Measurements from ENCODE around the gene GPR142.

Gene GPR142

DNA sequence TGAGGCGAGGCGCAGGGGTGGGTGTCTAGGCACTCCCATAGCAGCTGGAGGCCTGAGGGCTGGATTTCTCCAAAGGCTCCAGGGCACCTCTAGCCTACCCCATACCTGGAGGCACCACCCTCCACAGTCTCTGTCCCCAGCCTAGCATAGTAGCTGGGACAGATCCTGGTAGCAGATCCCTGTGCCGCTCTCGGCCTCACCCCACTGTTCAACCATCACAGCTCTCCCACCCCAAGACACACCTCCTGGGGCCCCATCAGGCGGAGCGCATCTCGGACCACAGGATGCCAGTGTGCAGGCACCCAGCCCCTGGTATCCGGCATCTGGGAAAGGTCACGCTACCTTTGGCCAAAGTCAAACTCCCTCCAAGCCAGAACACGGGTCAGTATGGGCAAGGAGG is 12.7 kb upstream of the GPR142 start:
- DNase-seq = no peak
- Mint-ChIP-seq H3K4me1 (ENCODE audit: low read depth) (peaks cover 8% of the 10 kb centered on the region), H3K27me3 (peaks cover 77% of the 10 kb centered on the region), H3K27ac (no peak overlapping the region), H3K9me3 (no peaks in the 10 kb centered on the region), H3K4me3 (no peak overlapping the region), H3K36me3 (ENCODE audit: low read depth) (no peaks in the 10 kb centered on the region)

DNA sequence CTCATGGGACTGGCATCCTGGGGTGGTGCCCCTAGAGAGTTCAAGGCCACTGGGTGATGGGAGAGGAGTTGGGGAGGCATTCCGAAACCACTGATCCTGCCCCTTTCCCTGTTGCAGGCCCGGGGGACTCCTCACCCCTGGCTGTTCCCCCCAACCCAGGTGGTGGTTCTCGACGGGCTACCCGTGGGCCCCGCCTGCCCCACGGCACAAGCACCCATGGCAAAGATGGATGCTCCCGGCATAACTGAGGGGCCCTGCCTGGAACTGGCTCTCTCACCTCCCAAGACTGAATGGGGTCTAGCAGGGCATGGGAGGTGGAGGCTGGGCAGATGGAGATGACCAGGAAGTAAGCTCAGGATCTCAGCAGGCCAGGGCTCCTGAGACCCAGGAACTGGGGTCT is 12.2 kb upstream of the GPR142 start:
- Mint-ChIP-seq H3K4me1 (ENCODE audit: low read depth) (peaks cover 8% of the 10 kb centered on the region), H3K27me3 (peaks cover 79% of the 10 kb centered on the region)

DNA sequence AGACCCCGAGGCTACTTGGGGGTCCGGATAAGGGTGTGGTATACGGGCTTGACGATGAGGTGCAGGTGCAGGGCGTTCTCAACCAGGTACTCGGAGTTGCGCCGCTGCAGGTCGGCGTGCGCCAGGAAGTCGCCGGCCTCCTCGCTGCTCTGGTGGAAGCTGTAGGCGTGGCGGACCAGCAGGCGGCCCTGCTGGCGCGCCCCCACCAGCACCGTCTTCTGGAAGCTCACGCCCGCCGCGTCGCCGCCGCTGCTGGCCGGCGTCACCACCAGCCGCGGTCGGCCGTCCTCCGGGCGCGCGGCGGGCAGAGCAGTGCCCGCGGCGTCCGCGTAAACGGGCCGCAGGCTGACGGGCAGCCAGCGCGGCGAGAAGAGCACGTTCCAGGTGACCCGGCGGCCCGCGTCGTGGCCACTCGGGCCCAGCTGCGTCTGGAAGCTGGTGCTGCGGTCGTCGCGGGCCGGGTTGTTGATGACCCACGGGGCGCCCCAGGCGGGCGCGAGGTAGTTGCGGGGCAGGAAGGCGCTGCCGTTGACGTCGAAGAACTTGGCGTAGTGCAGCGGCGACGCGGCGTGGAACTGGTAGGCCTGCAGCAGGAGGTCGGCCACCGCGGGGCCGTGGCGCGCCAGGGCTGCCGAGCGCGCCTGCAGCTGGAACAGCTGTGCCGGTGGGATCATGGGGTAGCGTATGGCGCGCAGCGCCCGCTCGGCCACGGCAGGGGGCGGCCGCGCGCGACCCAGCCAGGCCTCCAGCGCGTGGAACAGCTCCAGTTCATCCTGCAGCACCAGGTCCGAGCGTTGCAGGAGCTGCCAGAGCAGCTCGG is 10.4 kb upstream of the GPR142 start:
- Mint-ChIP-seq H3K27me3 (peaks cover 87% of the 10 kb centered on the region), H3K4me1 (ENCODE audit: low read depth) (peaks cover 7% of the 10 kb centered on the region), H3K36me3 (ENCODE audit: low read depth) (no peaks in the 10 kb centered on the region), H3K9me3 (no peaks in the 10 kb centered on the region), H3K27ac (no peak overlapping the region), H3K4me3 (no peak overlapping the region)
- DNase-seq = no peak

More for the DNA sequence above, 12.2 kb upstream of the GPR142 start:
- Mint-ChIP-seq H3K4me3 (no peak overlapping the region), H3K27ac (no peak overlapping the region), H3K9me3 (no peaks in the 10 kb centered on the region), H3K36me3 (ENCODE audit: low read depth) (no peaks in the 10 kb centered on the region)
- no peak for DNase-seq

DNA sequence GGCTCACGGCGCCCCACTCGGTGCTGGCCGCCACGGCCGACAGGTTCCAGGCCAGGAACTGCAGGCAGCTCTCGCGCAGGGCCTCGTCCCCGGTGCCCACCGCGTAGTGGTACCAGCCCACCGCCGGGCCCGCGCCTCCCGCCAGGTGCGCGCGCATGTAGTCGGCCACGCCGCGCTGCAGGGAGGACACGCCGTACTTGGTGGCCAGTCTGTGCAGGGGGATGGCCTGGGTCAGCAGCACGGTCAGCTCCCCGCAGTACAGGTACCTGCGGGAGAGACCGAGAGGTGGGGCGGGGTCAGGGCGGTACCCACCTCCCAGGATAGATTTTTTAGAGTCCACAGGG is 9.9 kb upstream of the GPR142 start:
- peaks cover 84% of the 10 kb centered on the region for H3K27me3 Mint-ChIP-seq
- no peaks in the 10 kb centered on the region for H3K36me3 Mint-ChIP-seq (ENCODE audit: low read depth)
- peaks cover 5% of the 10 kb centered on the region for H3K4me1 Mint-ChIP-seq (ENCODE audit: low read depth)
- no peak overlapping the region for H3K27ac Mint-ChIP-seq
- no peak overlapping the region for H3K4me3 Mint-ChIP-seq
- no peaks in the 10 kb centered on the region for H3K9me3 Mint-ChIP-seq
- no peak for DNase-seq

DNA sequence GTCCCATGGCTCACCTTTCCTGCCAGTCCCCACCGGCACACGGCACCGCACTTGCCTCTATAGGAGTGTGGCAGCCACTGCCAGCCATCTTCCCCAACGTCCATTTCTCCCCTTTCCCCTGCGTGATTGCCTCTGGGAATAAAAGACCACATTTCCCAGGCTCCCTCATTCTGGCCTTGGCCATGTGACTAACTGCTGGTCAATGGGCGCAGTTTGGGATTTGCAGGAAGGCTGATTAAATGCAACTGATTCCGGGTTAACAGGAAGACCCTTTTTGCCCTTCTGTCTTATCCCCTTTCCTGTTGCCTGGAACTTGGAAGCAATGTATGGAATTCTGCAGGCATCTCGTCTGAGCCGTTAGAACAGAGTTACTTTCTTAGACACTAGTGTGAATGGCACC is 8.6 kb upstream of the GPR142 start:
- H3K27ac Mint-ChIP-seq = no peak overlapping the region
- DNase-seq = no peak
- H3K4me3 Mint-ChIP-seq = no peak overlapping the region
- H3K27me3 Mint-ChIP-seq = peaks cover 75% of the 10 kb centered on the region
- H3K36me3 Mint-ChIP-seq (ENCODE audit: low read depth) = no peaks in the 10 kb centered on the region
- H3K4me1 Mint-ChIP-seq (ENCODE audit: low read depth) = peaks cover 5% of the 10 kb centered on the region
- H3K9me3 Mint-ChIP-seq = no peaks in the 10 kb centered on the region

DNA sequence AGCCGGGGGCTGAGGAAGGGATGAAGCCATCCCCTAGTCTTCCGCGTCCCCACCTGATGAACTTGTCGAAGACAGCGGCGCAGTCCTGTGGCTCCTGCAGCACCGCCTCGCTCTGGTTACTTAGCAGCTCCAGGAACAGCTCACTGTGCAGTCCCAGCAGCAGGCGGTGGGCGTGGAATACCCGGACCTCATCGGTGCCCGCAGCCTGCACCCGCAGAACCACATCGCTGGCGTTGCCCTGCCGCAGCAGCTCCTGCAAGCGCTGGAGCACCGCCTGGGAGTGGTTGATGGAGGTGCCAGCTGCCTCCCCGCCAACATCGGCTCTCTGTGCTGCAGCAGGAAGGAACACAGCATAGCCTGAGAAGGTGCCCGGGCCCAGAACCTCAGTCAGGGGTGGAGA is 7.4 kb upstream of the GPR142 start:
- H3K9me3 Mint-ChIP-seq = no peaks in the 10 kb centered on the region
- DNase-seq = no peak
- H3K27ac Mint-ChIP-seq = no peak overlapping the region
- no peak overlapping the region for H3K4me3 Mint-ChIP-seq
- peaks cover 63% of the 10 kb centered on the region for H3K27me3 Mint-ChIP-seq
- H3K36me3 Mint-ChIP-seq (ENCODE audit: low read depth) = no peaks in the 10 kb centered on the region
- peaks cover 2% of the 10 kb centered on the region for H3K4me1 Mint-ChIP-seq (ENCODE audit: low read depth)

DNA sequence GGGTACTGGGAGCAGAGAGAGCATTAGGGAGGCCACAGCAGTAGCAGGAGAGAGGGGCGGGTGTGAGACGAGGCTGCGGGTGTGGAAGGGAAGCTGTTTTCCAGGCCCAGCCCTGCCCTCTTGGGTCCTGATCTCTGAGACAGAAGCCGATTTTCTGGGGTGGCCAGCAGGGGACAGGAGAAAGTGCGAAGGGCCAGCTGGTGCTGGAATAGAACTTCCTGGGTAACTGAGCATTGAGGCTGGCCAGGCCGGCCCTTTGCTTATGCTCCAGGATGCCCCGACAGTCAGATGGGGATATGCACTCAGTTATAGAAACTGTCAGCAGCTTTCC is 6.4 kb upstream of the GPR142 start:
- Mint-ChIP-seq H3K27me3 (peaks cover 53% of the 10 kb centered on the region), H3K36me3 (ENCODE audit: low read depth) (no peaks in the 10 kb centered on the region), H3K27ac (no peak overlapping the region), H3K4me3 (no peak overlapping the region), H3K4me1 (ENCODE audit: low read depth) (peaks cover 2% of the 10 kb centered on the region), H3K9me3 (no peaks in the 10 kb centered on the region)
- DNase-seq = no peak

DNA sequence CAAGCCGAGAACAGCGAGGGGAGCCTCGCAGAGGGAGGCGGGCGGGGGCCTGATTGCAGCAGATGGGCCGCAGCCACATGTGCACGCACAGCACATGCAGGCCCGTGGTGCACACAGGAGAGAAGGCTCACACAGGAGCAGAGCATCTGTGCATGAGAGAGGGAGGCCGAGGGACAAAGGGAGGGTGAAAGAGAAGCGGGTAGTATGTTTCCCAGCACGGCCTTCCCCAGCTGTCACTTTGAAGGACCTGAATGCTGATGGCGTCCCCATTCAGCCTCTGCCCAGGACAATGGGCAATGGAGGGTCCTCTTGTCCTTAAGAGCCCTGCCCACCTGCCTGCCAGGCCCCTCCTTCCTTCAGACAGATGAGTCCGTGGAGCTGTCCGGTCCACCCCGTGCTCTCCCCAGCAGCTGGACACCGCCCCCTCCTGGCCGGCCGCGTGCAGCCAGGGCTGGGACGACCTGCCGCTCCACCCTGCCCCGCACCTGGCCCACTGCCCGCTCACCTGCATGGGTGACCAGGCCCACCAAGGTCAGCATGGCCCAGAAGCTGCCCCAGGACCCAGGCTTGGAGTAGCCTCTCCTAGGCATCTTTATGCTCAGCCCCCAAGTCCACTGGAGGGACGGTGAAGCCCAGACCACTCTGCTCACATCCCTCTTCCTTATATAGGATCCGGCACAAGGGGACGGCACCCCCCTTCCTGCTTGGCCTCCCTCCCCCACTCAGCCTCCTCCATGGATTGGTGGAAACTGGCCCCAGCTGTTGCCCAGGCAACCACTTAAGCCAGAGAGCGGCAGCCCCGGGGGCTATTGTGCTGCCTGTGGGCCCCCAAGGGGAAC is 5.9 kb upstream of the GPR142 start, which contains the start of gene BTBD17:
TSS of gene BTBD17 (minus strand) at position 639 of the 839 bp plus-strand sequence. CDS start at position 590, 49 bp downstream.
- Mint-ChIP-seq H3K27ac (no peak within 1 kb of the TSS), H3K4me3 (no peak within 1 kb of the TSS), H3K36me3 (ENCODE audit: low read depth) (no peaks in the 10 kb centered on the region), H3K4me1 (ENCODE audit: low read depth) (peaks cover 2% of the 10 kb centered on the region), H3K9me3 (no peaks in the 10 kb centered on the region), H3K27me3 (peaks cover 47% of the 10 kb centered on the region)
- peak; percentile 55 for DNase-seq

DNA sequence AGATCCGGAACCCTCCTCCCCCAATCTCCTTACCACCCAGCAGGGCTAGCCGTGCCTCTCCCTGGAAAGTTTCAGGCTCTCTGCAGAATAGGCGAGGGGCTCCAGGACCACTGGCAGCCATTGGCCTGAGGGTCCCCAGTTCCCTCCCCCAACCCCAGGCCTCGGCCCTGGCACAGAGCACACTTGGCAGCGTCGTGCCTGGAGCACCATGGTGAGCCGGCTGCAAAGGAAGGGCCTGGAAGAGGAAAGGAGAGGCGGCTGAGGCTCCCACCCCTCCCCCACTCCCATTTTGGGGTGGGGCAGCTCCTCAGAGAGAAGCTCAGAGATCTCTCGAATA is 5.3 kb upstream of the GPR142 start:
- H3K27ac Mint-ChIP-seq = no peak overlapping the region
- peaks cover 44% of the 10 kb centered on the region for H3K27me3 Mint-ChIP-seq
- H3K4me3 Mint-ChIP-seq = no peak overlapping the region
- DNase-seq = no peak
- H3K9me3 Mint-ChIP-seq = no peaks in the 10 kb centered on the region
- no peaks in the 10 kb centered on the region for H3K36me3 Mint-ChIP-seq (ENCODE audit: low read depth)
- peaks cover 2% of the 10 kb centered on the region for H3K4me1 Mint-ChIP-seq (ENCODE audit: low read depth)

DNA sequence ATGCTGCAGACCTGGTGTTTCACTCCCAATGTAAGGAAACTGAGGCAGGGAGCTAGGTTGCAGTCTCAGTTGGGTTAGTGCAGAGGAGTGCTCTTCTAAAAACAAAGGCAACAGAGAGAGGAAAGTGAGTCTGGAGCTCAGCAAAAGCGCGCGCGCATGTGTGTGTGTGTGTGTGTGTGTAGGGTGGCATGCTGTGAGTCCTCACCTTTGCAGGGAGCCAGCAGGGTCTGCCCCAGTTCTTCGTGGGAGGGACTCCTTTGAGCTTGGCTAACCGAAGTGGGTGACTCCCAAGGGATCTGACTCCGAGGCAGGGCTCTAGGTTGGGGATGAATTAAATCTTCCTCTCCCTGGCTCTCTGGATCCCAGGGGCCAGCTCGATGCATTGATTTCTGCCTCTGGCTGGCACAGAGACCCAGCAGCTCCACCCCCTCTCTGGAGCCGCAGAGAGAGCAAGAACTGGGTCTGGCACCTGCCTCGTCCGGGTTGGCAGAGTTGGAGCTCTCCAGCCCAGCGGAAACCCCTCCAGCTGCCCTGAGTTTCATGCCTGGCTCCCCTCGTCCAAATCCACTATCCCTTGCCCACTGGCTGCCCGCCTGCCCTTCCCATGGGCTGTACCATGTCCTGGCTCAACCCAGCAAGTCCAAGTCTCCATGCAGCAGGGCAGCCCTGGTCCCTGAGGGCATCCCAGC is 4.4 kb upstream of the GPR142 start:
- DNase-seq = no peak
- Mint-ChIP-seq H3K9me3 (no peaks in the 10 kb centered on the region), H3K4me1 (ENCODE audit: low read depth) (no peaks in the 10 kb centered on the region), H3K36me3 (ENCODE audit: low read depth) (no peaks in the 10 kb centered on the region), H3K4me3 (no peak overlapping the region), H3K27ac (no peak overlapping the region), H3K27me3 (peaks cover 38% of the 10 kb centered on the region)

DNA sequence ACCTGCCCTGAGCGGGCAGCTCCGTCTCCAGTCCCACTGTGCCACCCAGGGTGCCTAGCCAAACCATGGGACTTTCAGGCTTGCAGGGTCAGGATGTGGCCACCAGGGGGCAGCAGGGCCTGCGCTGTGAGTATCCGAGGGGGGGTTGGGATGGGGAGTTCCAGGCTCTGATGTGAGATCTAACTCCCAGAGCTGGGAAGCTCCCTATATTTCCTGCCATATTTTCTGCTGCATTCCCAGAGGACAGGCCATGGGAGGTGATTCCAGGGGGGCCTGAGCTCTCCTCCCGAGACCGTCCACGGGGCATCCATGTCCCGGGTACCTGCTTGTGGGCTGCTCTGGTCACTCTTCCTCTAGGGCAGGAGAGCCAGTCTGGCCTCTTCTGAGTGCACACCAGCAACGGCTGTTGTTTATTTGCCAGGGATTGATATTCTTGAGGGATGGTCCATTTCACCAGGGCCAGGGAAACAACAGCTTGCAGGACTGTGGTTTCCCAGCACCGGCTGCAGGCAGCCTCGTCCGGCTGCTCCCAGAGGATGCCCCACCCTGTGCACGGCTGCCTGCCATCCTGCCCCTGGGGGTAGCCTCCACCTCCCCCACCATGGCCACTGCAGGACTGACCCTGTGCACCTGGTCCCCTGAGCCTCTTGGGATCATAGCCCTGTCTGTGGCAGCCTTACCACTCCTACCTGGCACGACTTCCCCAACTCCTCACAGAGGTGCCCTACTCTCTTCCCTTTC is 1.2 kb downstream of the GPR142 start:
- Mint-ChIP-seq H3K4me3 (peak overlapping the region; percentile 37), H3K27me3 (peaks cover 6% of the 10 kb centered on the region), H3K9me3 (no peaks in the 10 kb centered on the region), H3K4me1 (ENCODE audit: low read depth) (peaks cover 15% of the 10 kb centered on the region), H3K27ac (no peak overlapping the region), H3K36me3 (ENCODE audit: low read depth) (no peaks in the 10 kb centered on the region)
- DNase-seq = peak; percentile 84

DNA sequence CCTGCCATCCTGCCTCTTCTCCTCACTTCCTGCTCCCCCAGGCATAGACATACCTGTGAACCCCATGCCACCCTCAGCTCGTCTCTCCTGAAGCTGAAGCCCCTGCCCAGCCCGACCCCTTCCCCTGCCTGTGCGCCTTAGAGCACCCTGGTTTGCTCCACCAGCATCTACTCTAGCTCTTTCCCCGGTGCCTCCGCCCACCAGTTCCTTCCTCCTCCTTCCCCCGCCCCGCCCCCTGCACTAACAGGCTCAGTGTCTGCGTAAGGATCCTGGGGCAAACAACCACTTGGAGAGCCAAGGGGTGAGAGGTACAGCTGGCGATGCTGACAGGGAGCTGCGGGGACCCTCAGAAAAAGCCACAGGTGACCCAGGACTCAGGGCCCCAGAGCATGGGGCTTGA is 1.9 kb downstream of the GPR142 start:
- Mint-ChIP-seq H3K9me3 (no peaks in the 10 kb centered on the region), H3K27ac (no peak overlapping the region), H3K27me3 (peaks cover 6% of the 10 kb centered on the region), H3K36me3 (ENCODE audit: low read depth) (no peaks in the 10 kb centered on the region), H3K4me1 (ENCODE audit: low read depth) (peaks cover 15% of the 10 kb centered on the region), H3K4me3 (no peak overlapping the region)
- peak; percentile 71 for DNase-seq

DNA sequence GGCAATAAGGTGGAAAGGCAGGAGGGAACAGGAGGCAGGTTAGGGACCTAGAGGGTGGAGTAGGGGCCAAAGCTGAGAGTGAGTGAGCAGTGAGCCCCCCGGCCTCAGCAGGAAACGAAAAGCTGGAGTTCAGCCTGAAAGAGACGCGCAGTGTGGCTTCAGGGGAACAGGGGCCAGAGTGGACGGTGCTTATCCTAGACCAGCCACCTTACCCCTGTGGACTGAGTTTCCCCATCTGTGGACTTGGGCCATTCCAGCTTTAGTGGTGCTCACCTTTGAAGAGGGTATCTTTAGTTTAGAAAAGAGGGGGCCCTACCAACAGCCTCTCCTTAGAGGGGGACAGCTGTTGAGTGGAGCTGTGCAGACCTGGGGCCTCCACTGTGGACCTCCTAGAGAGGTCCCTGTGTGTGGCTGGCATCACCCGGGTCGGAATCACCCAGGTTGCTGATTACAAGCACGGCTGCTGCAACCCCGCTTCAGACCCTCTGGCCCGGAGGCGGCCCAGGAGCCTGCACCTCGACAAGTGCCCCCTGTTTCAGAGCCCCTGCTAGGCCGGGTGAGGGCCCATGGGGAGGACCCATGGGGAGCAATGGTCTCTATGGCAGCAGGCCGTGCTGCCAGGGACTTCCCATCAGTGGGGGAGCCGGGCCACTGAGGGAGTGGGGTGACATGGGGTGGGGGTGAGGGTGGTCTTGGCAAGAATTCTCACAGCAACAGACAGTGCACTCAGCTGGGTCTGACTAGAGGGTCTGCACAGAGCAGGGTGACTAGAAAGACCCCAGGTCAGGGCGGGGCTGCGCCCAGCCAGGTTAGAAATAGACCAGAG is 2.6 kb downstream of the GPR142 start:
- Mint-ChIP-seq H3K4me1 (ENCODE audit: low read depth) (peaks cover 15% of the 10 kb centered on the region), H3K9me3 (no peaks in the 10 kb centered on the region), H3K4me3 (no peak overlapping the region), H3K36me3 (ENCODE audit: low read depth) (no peaks in the 10 kb centered on the region), H3K27ac (no peak overlapping the region), H3K27me3 (peaks cover 6% of the 10 kb centered on the region)
- no peak for DNase-seq
